ENCODE results near the gene VTI1A.

- TF ChIP-seq POLR2A (IDR thresholded peaks at IDR 0.05) (no peak), CTCF (IDR thresholded peaks at IDR 0.05) (no peak)
These were observed 85.9 kb downstream of the VTI1A start for GRCh38 chr10:112532956-112533355.

Measured in adrenal gland (tissue), 5 donors.